SIG-M5 (cell line): Measurements from ENCODE around the gene MZB1.

Experiments
- DNase-seq: peaks from one replicate; lab custom pipeline; 2025; lab: John Stamatoyannopoulos, UW

MZB1 gene

GRCh38 chr5:139389701-139390638, at the start of gene MZB1:
TSS of gene MZB1 (minus strand) at chr5:139389913. CDS start at chr5:139389856, 57 bp downstream.
- no peak for DNase-seq

- peak; percentile 57 for DNase-seq
Measured at GRCh38 chr5:139439013-139439903, 49.5 kb upstream of the MZB1 start, which contains the start of gene DNAJC18. TSS of gene DNAJC18 (minus strand) at chr5:139439525. CDS start at chr5:139439445, 80 bp downstream.

- DNase-seq = no peak
Measured at GRCh38 chr5:139438707-139439012, 48.9 kb upstream of the MZB1 start.

GRCh38 chr5:139435676-139436075, 46.0 kb upstream of the MZB1 start:
- no peak for DNase-seq

GRCh38 chr5:139431706-139432105, 42.0 kb upstream of the MZB1 start:
- DNase-seq = no peak

GRCh38 chr5:139430015-139430414, 40.3 kb upstream of the MZB1 start:
- DNase-seq = no peak

- DNase-seq = no peak
Measured at GRCh38 chr5:139426203-139426885, 36.6 kb upstream of the MZB1 start.

- no peak for DNase-seq
Measured at GRCh38 chr5:139425497-139425896, 35.8 kb upstream of the MZB1 start.

GRCh38 chr5:139422307-139422893, 32.7 kb upstream of the MZB1 start:
- peak; percentile 35 for DNase-seq

- DNase-seq = no peak
Measured at GRCh38 chr5:139419226-139420192, 29.8 kb upstream of the MZB1 start.

- no peak for DNase-seq
Measured at GRCh38 chr5:139418793-139419192, 29.1 kb upstream of the MZB1 start.

GRCh38 chr5:139417214-139417613, 27.5 kb upstream of the MZB1 start:
- DNase-seq = no peak

GRCh38 chr5:139416651-139417050, 26.9 kb upstream of the MZB1 start:
- no peak for DNase-seq

- DNase-seq = no peak
Measured at GRCh38 chr5:139415869-139416268, 26.2 kb upstream of the MZB1 start.

- DNase-seq = no peak
Measured at GRCh38 chr5:139415221-139415861, 25.6 kb upstream of the MZB1 start.

GRCh38 chr5:139414581-139415130, 24.9 kb upstream of the MZB1 start:
- no peak for DNase-seq

GRCh38 chr5:139413963-139414362, 24.2 kb upstream of the MZB1 start:
- DNase-seq = no peak

- no peak for DNase-seq
Measured at GRCh38 chr5:139413153-139413552, 23.4 kb upstream of the MZB1 start.

- no peak for DNase-seq
Measured at GRCh38 chr5:139410993-139411828, 21.5 kb upstream of the MZB1 start.
